HG02642 (cell line): ENCODE measurements around the gene OR1N2.
"Not testable (repeated sequence)": the region's sequence is repeated elsewhere in the genome, so short reads cannot be mapped to it uniquely, and the experiment has no call there.

Experiments
- ATAC-seq: cut with Tn5 transposase; IDR thresholded peaks from one replicate; pipeline ENCODE4 v1.9.1; 2021; ENCODE audit warnings: mild to moderate bottlenecking; ENCODE audit not compliant: unreplicated experiment, poor library complexity

The OR1N2 gene, protein sequence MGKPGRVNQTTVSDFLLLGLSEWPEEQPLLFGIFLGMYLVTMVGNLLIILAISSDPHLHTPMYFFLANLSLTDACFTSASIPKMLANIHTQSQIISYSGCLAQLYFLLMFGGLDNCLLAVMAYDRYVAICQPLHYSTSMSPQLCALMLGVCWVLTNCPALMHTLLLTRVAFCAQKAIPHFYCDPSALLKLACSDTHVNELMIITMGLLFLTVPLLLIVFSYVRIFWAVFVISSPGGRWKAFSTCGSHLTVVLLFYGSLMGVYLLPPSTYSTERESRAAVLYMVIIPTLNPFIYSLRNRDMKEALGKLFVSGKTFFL

DNA sequence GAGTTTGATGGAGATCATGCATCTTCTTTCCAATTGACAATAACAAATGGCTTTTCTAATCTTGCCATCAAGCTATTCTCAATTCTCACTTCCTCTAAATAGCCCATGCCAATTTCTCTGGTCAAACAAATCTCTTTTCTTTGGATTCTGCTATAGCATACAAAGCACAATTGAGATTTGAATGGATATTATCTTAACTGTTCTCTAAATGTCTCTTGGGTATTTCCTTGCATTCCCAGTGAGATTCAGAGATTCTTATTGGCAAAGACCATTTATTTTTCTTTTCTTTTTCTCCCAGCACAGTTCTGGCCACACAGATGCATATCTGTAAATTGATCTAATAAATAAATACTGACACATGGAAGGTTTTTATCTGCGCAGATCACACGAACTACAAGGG, at the start of gene OR1N2:
Gene OR1N2 (plus strand): TSS at position 301 of the 400 bp plus-strand sequence. CDS start 100 bp downstream, outside the sequence.
- no peak for ATAC-seq

GRCh38 chr9:122506964-122507363, 45.9 kb upstream of the OR1N2 start:
- no peak for ATAC-seq

DNA sequence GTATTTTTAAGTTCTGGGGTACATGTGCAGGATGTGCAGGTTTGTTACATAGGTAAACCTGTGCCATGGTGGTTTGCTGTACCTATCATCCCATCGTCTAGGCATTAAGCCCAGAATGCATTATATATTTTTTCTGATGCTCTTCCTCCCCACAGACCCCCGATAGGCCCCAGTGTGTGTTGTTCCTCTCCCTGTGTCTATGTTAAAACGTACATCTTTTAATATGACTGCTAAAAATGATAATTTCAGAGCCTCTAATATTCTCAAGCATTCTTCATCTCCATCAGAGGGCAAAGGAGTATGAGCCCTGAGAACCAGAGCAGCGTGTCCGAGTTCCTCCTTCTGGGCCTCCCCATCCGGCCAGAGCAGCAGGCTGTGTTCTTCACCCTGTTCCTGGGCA, 42.4 kb upstream of the OR1N2 start, which contains the start of gene OR1J2:
Gene OR1J2 (plus strand): TSS at position 301 of the 400 bp plus-strand sequence. CDS start 0 bp downstream, at position 301.
- ATAC-seq = no peak

GRCh38 chr9:122518226-122518625, 34.7 kb upstream of the OR1N2 start:
- no peak for ATAC-seq

- no peak for ATAC-seq
Observed at GRCh38 chr9:122518841-122519240, 34.1 kb upstream of the OR1N2 start, which contains the start of gene OR1J4. OR1J4 (plus strand) TSS chr9:122519141; CDS start chr9:122519141, 0 bp downstream.

DNA sequence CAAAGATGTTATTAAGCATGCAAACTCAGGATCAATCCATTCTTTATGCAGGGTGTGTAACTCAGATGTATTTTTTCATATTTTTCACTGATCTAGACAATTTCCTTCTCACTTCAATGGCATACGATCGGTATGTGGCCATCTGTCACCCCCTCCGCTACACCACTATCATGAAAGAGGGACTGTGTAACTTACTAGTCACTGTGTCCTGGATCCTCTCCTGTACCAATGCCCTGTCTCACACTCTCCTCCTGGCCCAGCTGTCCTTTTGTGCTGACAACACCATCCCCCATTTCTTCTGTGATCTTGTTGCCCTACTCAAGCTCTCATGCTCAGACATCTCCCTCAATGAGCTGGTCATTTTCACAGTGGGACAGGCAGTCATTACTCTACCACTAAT, 33.5 kb upstream of the OR1N2 start:
- ATAC-seq = no peak

- ATAC-seq = no peak
Observed at GRCh38 chr9:122526602-122527001, 26.3 kb upstream of the OR1N2 start.

GRCh38 chr9:122527193-122527592, 25.7 kb upstream of the OR1N2 start, which contains the start of gene OR1N1:
OR1N1 (minus strand) TSS chr9:122527293; CDS start chr9:122527293, 0 bp downstream.
- ATAC-seq = no peak

DNA sequence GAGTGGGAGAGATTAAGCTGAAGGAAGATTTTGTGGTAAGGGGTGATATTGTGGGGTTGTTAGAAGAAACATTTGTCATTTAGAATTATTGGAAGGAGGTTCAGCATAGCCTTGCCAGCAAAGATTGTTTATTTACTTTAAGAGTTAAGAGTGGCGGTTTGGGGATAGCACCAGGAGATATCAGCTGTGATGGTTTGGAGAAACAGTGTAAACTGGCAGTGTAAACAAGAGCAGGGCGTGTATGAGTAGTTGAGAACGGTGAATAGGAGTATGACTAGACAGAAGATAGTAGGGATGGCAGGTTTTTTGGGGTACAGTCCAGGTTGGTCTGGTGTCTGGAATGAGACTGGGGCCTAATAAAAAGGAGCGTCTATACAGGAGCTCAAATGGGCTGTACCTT, 21.8 kb upstream of the OR1N2 start:
- not testable (repeated sequence) for ATAC-seq

DNA sequence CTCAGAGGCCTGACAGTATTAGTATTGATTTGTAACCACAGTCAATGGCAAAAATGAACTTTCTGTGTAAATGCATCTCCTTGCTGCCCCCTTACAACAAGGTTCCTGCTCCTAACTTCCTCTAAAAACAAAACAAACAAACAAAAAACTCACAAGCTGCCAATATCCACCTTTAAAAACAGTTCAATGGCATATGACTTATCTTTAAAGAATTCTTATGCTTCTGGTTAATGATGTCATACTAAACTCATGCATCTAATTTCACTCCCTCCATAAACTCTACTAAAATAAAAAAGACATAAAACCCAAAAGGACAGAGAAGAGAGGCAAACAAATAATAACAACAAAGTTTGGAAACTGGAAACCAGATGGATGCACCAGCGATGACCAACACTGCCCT, 16.8 kb upstream of the OR1N2 start:
- ATAC-seq = no peak

DNA sequence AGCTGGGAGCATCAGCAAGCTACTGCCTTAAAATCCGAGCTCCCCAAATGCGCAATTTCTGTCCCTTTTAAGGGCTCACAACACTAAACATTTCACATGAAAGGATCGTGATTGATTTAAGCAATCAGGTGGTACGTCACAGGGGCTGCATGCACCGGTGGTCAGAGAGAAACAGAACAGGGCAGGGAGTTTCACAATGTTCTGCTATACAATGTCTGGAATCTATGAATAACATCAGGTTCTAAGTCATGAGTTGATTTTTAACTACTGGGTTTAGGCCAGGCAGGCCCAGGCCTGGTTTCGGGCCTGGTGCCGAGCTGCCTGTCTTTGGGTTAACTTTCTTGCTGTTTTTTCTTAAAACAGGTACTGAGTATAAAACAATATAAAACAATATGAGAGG, 15.8 kb upstream of the OR1N2 start:
- ATAC-seq = not testable (repeated sequence)

GRCh38 chr9:122538757-122539156, 14.2 kb upstream of the OR1N2 start:
- no peak for ATAC-seq

GRCh38 chr9:122546196-122546595, 6.7 kb upstream of the OR1N2 start:
- no peak for ATAC-seq

DNA sequence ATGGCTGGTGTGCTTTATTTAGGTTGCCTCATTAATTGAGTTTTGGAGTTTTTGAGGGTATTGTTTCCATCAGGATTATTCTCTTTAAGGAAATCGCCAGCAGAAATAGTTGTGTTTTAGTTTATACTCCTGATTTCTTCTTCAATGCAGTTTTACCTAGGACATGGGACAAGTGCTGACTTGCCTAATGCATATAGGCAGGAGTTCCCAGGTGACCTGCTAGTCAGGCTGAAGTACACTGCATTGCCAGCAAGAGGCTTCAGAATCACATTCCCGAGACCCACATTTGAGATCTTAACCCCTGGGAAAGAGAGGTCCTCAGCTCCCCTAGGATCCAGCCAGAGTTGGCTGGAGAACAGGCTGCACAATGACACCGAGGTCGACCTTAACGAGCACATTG, 1.5 kb upstream of the OR1N2 start:
- ATAC-seq = no peak

DNA sequence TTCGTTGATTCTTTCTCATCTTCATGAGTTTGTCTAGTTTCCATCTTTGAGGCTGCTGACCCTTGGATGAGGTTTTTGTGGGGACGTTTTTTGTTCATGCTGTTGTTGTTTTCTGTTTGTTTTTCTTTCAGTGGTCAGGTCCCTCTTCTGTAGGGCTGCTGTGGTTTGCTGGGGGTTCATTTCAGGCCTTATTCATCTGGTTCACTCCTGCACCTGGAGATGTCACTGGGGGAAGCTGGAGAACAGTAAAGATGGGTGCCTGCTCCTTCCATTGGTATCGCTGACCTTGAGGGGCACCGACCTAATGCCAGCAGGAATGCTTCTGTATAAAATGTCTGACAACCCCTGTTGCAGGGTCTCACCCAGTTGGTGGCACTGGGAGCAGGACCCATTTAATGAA, 8.5 kb downstream of the OR1N2 start:
- no peak for ATAC-seq

- no peak for ATAC-seq
Observed at GRCh38 chr9:122562134-122562760, 9.3 kb downstream of the OR1N2 start.

DNA sequence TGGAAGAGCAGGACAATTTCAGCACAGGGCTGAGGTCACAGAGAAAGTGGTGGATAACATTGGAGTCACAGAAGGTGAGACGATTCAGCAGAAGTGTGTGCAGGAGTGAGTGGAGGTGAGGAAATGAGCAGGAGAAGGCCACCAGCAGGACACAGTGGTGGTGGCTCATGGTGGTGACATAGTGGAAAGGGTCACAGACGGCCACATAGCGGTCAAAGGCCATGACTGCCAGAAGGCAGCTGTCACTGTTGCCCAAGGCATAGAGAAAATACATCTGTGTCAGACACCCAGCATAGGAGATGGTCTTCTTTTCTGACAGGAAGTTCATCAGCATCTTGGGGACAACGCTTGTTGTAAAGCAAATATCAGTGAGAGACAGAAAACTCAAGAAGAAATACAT, 15.0 kb downstream of the OR1N2 start:
- no peak for ATAC-seq

DNA sequence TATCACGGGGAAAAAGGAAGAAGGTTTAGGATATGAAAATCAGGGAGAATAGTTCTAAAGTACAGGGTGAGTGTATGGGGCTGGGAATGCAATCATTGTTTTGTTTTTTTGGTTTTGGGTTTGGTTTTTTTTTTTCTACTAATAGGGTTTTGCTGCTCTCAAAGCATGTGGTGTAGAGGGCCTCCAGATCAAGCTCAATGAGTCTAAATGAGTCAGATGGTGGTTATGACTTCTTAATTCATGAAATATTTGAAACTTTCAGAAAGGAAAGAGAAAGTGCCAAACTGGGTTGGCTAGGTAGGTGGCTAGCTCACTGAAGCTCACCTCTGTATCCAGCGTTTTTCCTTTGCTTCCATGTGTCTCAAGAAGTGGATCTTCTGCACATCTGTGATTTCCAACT, 19.5 kb downstream of the OR1N2 start:
- no peak for ATAC-seq

DNA sequence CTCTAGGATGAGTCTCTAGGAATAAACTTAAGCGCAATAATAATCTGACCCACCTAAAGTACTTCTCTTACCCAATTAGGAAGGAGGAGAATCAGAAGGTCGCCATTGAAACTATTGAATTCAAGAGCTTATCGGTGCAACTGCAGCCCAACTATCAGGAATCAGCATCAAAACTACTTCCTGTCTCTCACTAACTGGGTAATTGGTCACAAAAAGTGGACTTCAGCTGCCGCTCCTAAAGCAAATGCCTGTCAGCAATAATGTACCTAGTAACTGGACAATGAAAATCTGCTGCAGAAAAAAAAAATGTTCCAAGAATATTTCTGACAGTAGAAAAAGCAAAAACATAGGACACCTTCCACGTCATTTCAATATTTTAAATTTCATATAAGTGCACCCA, 27.0 kb downstream of the OR1N2 start:
- ATAC-seq = no peak

- no peak for ATAC-seq
Observed at GRCh38 chr9:122580360-122580759, 27.4 kb downstream of the OR1N2 start.

DNA sequence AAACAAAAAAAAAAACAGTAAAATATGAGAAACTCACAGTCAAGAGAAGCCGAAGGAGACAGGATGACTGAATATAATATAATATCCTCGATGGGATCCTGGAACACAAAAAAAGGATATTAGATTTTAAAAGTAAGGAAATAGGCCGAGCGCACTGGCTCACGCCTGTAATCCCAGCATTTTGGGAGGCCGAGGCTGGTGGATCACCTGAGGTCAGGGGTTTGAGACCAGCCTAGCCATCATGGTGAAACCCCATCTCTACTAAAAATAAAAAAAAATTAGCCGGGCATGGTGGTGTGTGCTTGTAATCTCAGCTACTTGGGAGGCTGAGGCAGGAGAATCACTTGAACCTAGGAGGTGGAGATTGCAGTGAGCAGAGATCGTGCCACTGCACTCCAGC, 30.4 kb downstream of the OR1N2 start, which contains the start of gene OR1L8:
Gene OR1L8 (minus strand): TSS at position 101 of the 400 bp plus-strand sequence. CDS start 14,907 bp downstream, outside the sequence.
- not testable (repeated sequence) for ATAC-seq
